Fibroblast of lung (primary cell): ENCODE results near the gene RACGAP1.

Source experiments
- EZH2 ChIP-seq: IDR thresholded peaks from 2 replicates; pipeline ENCODE4 v1.5.1; 2012; ENCODE audit warnings: low read length, control low read depth, mild to moderate bottlenecking; ENCODE audit errors: missing control alignments
- TF ChIP-seq, protein P1 (sequence below), 2 donors: IDR thresholded peaks in 1 of 2; conservative IDR thresholded peaks in 1 of 2; 1 replicate in 1 of 2; 2 replicates in 1 of 2; pipeline ENCODE4 v1.5.1; 2011 to 2012; ENCODE audit warnings: low read length in 2 of 2, control low read depth in 1 of 2, inconsistent platforms in 1 of 2, low read depth in 1 of 2, mild to moderate bottlenecking in 1 of 2

- TF ChIP-seq, protein P1, sequence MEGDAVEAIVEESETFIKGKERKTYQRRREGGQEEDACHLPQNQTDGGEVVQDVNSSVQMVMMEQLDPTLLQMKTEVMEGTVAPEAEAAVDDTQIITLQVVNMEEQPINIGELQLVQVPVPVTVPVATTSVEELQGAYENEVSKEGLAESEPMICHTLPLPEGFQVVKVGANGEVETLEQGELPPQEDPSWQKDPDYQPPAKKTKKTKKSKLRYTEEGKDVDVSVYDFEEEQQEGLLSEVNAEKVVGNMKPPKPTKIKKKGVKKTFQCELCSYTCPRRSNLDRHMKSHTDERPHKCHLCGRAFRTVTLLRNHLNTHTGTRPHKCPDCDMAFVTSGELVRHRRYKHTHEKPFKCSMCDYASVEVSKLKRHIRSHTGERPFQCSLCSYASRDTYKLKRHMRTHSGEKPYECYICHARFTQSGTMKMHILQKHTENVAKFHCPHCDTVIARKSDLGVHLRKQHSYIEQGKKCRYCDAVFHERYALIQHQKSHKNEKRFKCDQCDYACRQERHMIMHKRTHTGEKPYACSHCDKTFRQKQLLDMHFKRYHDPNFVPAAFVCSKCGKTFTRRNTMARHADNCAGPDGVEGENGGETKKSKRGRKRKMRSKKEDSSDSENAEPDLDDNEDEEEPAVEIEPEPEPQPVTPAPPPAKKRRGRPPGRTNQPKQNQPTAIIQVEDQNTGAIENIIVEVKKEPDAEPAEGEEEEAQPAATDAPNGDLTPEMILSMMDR (conservative IDR thresholded peaks at IDR 0.05 in 1 of 2, IDR thresholded peaks at IDR 0.05 in 1 of 2; ENCODE audit: low read depth in 1 of 2, low read length in 2 of 2), result no peak
- TF ChIP-seq EZH2, result no peak
These were observed 37.5 kb downstream of the RACGAP1 start for GRCh38 chr12:49987625-49988303.
